Erythroblast (primary cell): ENCODE results near the gene XXYLT1.

Experiments used
- GATA1 ChIP-seq: IDR thresholded peaks from 2 replicates; pipeline ENCODE4 v1.6.1; 2011; ENCODE audit warnings: low read depth, mild to moderate bottlenecking, control low read depth, low read length, moderate library complexity
- POLR2A ChIP-seq: IDR thresholded peaks from 2 replicates; pipeline ENCODE4 v1.6.1; 2011; ENCODE audit warnings: mild to moderate bottlenecking, low read length

DNA sequence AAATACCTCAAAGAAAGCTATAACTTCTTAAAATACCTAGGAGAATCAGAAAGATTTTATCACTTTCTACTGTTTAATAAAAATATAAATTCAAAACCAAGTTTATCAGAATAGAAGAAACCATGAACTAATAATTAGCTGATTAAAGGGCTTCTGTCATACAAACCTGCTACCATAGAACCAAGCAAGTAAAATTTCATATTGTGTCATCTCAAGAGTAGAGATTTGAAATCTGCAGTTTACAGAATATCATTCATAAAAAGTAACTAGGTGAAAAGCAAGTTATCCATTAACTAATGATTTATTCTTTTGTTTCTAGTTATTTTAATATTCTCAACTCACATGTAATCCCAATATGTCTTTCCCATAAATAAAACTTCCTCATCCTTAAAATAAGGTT lies 36.8 kb upstream of the XXYLT1 start:
- TF ChIP-seq POLR2A (no peak), GATA1 (no peak)
